Measurements from ENCODE around the gene ACSBG1. TPM values are rescaled to one million over a fixed set of nuclear protein-coding genes. Genes with fewer than 3 reads are reported as not detected.
"Not testable (repeated sequence)": the region's sequence is repeated elsewhere in the genome, so short reads cannot be mapped to it uniquely, and the experiment has no call there.

ACSBG1 gene
- total RNA-seq, 2 experiments from 2014 or later = 0.28 TPM; not detected in 1

DNA sequence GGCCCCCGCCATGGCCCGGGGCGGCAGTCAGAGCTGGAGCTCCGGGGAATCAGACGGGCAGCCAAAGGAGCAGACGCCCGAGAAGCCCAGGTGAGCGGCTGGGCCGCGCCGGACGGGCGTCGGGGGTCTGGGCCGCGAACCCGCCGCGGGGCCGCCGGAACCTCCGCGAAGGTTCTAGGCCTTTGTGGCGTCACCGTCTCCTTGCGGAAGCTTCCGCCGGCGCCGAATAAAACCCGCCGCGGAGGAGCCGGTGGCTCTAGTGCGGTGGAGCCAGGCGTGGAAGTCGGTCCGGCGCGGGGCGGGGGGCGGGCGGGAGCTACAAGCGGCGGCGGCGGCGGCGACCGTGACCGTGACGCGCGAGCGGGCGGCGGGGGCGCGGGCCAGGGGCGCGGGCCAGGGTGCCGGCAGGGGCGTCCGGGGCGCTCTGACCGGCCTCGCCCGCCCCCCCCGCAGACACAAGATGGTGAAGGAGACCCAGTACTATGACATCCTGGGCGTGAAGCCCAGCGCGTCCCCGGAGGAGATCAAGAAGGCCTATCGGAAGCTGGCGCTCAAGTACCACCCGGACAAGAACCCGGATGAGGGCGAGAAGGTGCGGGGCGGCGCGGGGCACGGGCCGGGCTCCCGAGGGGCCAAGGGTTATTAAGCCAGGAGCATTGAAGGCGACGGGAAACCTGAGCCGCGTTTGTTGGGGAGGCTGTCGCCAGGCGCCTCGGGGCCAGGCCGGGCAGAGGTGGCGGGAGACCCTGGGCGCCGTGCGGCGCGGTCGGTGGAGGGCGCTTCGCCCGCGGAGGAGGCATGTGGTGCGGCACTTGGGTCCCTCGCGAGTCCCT is 30.2 kb upstream of the ACSBG1 start, which contains the start of gene DNAJA4:
DNAJA4 (plus strand) TSS at position 259 of the 833 bp plus-strand sequence; CDS start at position 461, 202 bp downstream.
- Mint-ChIP-seq H3K27me3 (no peaks in the 10 kb centered on the region), H3K36me3 (peaks cover 3% of the 10 kb centered on the region), H3K4me1 (peaks cover 20% of the 10 kb centered on the region), H3K27ac (peak within 1 kb of the TSS; percentile 81), H3K4me3 (peak within 1 kb of the TSS; percentile 79), H3K9me3 (ENCODE audit: low read depth) (no peaks in the 10 kb centered on the region)
- ATAC-seq (peak; percentile 86), DNase-seq (peak; percentile 78)
- CTCF ChIA-PET = interaction anchor here (0.9 to 4.3 kb wide), 11 partner anchors 9 to 174 kb away, joined by 3 to 25 read pairs (median 4); partner anchors contain the start of genes IDH3A, IREB2 and SKIC8

GRCh38 chr15:78263907-78264303 is 29.5 kb upstream of the ACSBG1 start:
- CTCF ChIA-PET = interaction anchor here (0.9 to 4.3 kb wide), 8 partner anchors 8 to 174 kb away, joined by 3 to 25 read pairs (median 3); partner anchors contain the start of genes IDH3A, IREB2 and SKIC8
- DNase-seq = no peak
- peaks cover 3% of the 10 kb centered on the region for H3K36me3 Mint-ChIP-seq
- no peak for ATAC-seq
- no peaks in the 10 kb centered on the region for H3K27me3 Mint-ChIP-seq
- peaks cover 24% of the 10 kb centered on the region for H3K4me1 Mint-ChIP-seq
- H3K4me3 Mint-ChIP-seq = peak overlapping the region; percentile 50
- no peaks in the 10 kb centered on the region for H3K9me3 Mint-ChIP-seq (ENCODE audit: low read depth)
- H3K27ac Mint-ChIP-seq = peak overlapping the region; percentile 71

- Mint-ChIP-seq H3K9me3 (ENCODE audit: low read depth) (no peaks in the 10 kb centered on the region), H3K27ac (peak overlapping the region; percentile 7), H3K4me1 (peaks cover 24% of the 10 kb centered on the region), H3K27me3 (no peaks in the 10 kb centered on the region), H3K36me3 (peaks cover 1% of the 10 kb centered on the region), H3K4me3 (peak overlapping the region; percentile 20)
- DNase-seq = no peak
- CTCF ChIA-PET = interaction anchor here (1.2 to 4.3 kb wide), 6 partner anchors 8 to 145 kb away, joined by 3 to 25 read pairs (median 3); partner anchors contain the start of gene SKIC8
- ATAC-seq = no peak
Observed at GRCh38 chr15:78263351-78263781, 29.0 kb upstream of the ACSBG1 start.

- CTCF ChIA-PET = interaction anchor here (0.7 to 1.8 kb wide), 4 partner anchors 9 to 295 kb away, joined by 3 to 4 read pairs (median 3); no protein-coding TSS in a partner anchor
- H3K27ac Mint-ChIP-seq = no peak overlapping the region
- no peak for DNase-seq
- no peak for ATAC-seq
- H3K36me3 Mint-ChIP-seq = no peaks in the 10 kb centered on the region
- peaks cover 15% of the 10 kb centered on the region for H3K4me1 Mint-ChIP-seq
- no peaks in the 10 kb centered on the region for H3K27me3 Mint-ChIP-seq
- no peaks in the 10 kb centered on the region for H3K9me3 Mint-ChIP-seq (ENCODE audit: low read depth)
- no peak overlapping the region for H3K4me3 Mint-ChIP-seq
Observed at GRCh38 chr15:78261062-78261461, 26.7 kb upstream of the ACSBG1 start.

GRCh38 chr15:78260489-78260888 is 26.1 kb upstream of the ACSBG1 start:
- Mint-ChIP-seq H3K9me3 (ENCODE audit: low read depth) (no peaks in the 10 kb centered on the region), H3K27ac (no peak overlapping the region), H3K27me3 (no peaks in the 10 kb centered on the region), H3K4me1 (peaks cover 9% of the 10 kb centered on the region), H3K4me3 (no peak overlapping the region), H3K36me3 (no peaks in the 10 kb centered on the region)
- CTCF ChIA-PET = interaction anchor here (0.7 to 1.8 kb wide), 4 partner anchors 9 to 294 kb away, joined by 3 to 4 read pairs (median 3); no protein-coding TSS in a partner anchor
- DNase-seq (no peak), ATAC-seq (no peak)

- Mint-ChIP-seq H3K27me3 (no peaks in the 10 kb centered on the region), H3K4me1 (peaks cover 5% of the 10 kb centered on the region), H3K4me3 (no peak overlapping the region), H3K27ac (no peak overlapping the region), H3K9me3 (ENCODE audit: low read depth) (no peaks in the 10 kb centered on the region), H3K36me3 (no peaks in the 10 kb centered on the region)
- CTCF ChIA-PET = no interaction called here
- no peak for DNase-seq
- ATAC-seq = no peak
Observed at GRCh38 chr15:78259232-78259631, 24.9 kb upstream of the ACSBG1 start.

DNA sequence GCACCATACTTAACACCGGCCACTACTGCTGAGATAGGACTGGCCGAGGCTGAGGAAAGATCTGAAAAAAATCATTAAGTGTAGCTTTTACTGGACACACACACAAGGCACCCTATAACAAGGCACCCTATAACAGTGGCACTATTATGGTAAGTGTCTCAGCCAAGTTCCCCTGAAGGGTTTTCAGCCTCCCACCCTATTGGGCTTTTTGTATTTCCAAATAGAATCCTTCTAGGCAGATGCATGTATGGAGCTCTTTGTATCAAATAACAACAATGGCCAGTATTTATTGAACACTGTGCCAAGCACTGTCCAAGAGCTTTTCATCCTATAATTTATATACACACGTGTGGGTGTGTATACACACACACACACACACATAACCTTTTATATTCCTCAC is 23.3 kb upstream of the ACSBG1 start:
- no peaks in the 10 kb centered on the region for H3K27me3 Mint-ChIP-seq
- H3K4me3 Mint-ChIP-seq = no peak overlapping the region
- peaks cover 3% of the 10 kb centered on the region for H3K4me1 Mint-ChIP-seq
- CTCF ChIA-PET = interaction anchor here (0.6 to 2.5 kb wide), 6 partner anchors 8 to 143 kb away, joined by 3 to 10 read pairs (median 4); no protein-coding TSS in a partner anchor
- DNase-seq (no peak), ATAC-seq (no peak)
- H3K9me3 Mint-ChIP-seq (ENCODE audit: low read depth) = no peaks in the 10 kb centered on the region
- H3K27ac Mint-ChIP-seq = no peak overlapping the region
- no peaks in the 10 kb centered on the region for H3K36me3 Mint-ChIP-seq

DNA sequence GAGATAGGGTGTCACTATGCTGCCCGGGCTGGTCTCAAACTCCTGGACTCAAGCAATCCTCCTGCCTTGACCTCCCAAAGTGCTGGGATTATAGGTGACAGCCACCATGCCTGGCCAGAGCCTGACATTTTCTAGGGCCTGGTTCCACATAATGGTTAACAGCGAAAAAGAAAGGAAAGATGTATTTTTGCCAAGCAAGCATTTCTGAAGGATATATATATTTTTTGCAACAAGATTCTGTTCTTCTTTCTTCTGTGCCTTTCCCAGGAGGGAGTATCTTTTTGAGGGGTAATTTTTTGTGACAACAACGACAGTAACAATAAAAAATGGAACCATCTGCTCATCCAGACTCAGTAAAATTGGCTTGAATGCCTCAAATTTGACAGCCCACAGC is 21.7 kb upstream of the ACSBG1 start:
- Mint-ChIP-seq H3K9me3 (ENCODE audit: low read depth) (no peaks in the 10 kb centered on the region), H3K36me3 (no peaks in the 10 kb centered on the region), H3K4me1 (peaks cover 3% of the 10 kb centered on the region), H3K27me3 (peaks cover 3% of the 10 kb centered on the region), H3K4me3 (no peak overlapping the region), H3K27ac (no peak overlapping the region)
- DNase-seq = no peak
- ATAC-seq = no peak
- CTCF ChIA-PET = interaction anchor here (1.2 kb wide), 3 partner anchors 8 to 15 kb away, joined by 3 to 4 read pairs (median 3); partner anchors contain the start of gene DNAJA4

DNA sequence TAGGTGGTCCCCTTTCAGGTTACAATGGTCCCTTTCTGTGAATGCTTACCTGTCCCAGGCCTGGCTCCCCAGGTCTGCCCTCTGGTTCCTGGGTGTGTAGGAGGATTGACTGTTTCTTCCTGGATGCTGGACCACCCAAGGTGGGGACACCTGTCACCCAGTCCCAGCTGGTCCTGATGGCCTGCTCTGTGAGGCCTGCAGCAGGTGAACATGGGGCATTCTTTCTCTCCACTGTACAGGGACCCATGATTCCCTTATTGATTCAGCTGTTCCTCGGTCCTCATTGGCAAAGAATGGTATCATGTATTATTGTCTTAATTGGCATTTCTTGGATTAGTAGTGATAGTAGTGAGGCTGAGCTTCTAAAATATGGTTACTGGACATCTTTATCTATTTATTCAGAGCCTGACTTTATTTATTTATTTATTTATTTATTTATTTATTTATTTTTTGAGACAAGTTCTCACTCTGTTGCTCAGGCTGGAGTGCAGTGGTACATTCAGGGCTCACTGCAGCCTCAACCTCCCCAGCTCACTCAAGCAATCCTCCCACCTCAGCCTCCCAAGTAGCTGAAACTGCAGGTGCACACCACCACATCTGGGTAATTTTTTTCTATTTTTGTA is 21.2 kb upstream of the ACSBG1 start:
- CTCF ChIA-PET = interaction anchor here (0.7 to 1.2 kb wide), 4 partner anchors 9 to 128 kb away, joined by 3 to 4 read pairs (median 4); partner anchors contain the start of gene DNAJA4
- DNase-seq = no peak
- peaks cover 3% of the 10 kb centered on the region for H3K27me3 Mint-ChIP-seq
- H3K36me3 Mint-ChIP-seq = no peaks in the 10 kb centered on the region
- no peak overlapping the region for H3K27ac Mint-ChIP-seq
- no peaks in the 10 kb centered on the region for H3K9me3 Mint-ChIP-seq (ENCODE audit: low read depth)
- no peak for ATAC-seq
- no peak overlapping the region for H3K4me3 Mint-ChIP-seq
- H3K4me1 Mint-ChIP-seq = peaks cover 3% of the 10 kb centered on the region

GRCh38 chr15:78251136-78251535 is 16.8 kb upstream of the ACSBG1 start:
- no peak for DNase-seq
- Mint-ChIP-seq H3K36me3 (no peaks in the 10 kb centered on the region), H3K4me1 (no peaks in the 10 kb centered on the region), H3K27me3 (peaks cover 3% of the 10 kb centered on the region), H3K9me3 (ENCODE audit: low read depth) (no peaks in the 10 kb centered on the region), H3K27ac (no peak overlapping the region), H3K4me3 (no peak overlapping the region)
- no peak for ATAC-seq
- CTCF ChIA-PET = interaction anchor here (1.8 to 2.2 kb wide), 2 partner anchors 9 to 10 kb away, joined by 4 to 6 read pairs; no protein-coding TSS in a partner anchor

DNA sequence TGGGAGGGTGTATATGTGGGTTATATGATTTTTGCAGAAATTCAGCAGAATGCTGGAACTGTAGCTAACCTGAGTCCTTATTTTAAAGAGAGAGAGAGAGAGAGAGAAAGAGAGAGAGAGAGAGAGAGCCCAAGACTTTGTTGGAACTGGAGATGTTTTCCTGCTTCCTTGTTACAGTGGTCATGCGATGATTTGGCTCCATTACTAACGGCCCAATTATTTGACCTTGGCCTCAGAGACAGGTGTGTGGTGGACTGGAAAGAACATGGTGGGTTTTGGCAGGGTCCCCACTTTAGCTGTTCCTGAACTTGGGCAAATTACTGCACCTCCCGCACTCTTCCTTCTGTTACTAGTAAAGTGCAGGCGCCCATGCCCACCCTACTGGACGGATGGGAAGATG is 14.8 kb upstream of the ACSBG1 start:
- no peak overlapping the region for H3K4me3 Mint-ChIP-seq
- CTCF ChIA-PET = no interaction called here
- no peaks in the 10 kb centered on the region for H3K9me3 Mint-ChIP-seq (ENCODE audit: low read depth)
- no peaks in the 10 kb centered on the region for H3K4me1 Mint-ChIP-seq
- no peak for DNase-seq
- peaks cover 3% of the 10 kb centered on the region for H3K27me3 Mint-ChIP-seq
- H3K36me3 Mint-ChIP-seq = no peaks in the 10 kb centered on the region
- ATAC-seq = no peak
- no peak overlapping the region for H3K27ac Mint-ChIP-seq

DNA sequence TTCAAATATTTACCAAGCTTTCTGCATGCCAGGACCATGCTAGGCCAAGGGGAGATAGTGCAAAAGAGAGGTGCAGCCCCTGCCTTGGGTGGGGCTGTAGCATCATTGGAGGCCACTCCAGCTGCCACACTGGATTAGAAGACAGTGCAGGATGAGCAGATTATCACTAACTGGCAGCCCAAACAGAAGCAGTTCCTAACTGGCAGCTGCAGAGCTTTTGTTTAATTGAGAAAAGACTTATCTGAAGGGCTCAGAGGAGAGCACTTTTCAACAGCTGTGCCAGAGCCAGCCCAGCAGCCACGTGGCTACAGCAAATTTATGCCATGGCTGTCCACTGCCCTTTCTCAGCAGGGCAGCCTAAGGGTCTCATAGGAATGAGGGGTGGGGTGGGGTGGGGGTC is 13.5 kb upstream of the ACSBG1 start:
- H3K27me3 Mint-ChIP-seq = peaks cover 3% of the 10 kb centered on the region
- H3K27ac Mint-ChIP-seq = no peak overlapping the region
- CTCF ChIA-PET = no interaction called here
- no peak for ATAC-seq
- DNase-seq = no peak
- no peak overlapping the region for H3K4me3 Mint-ChIP-seq
- no peaks in the 10 kb centered on the region for H3K36me3 Mint-ChIP-seq
- H3K4me1 Mint-ChIP-seq = no peaks in the 10 kb centered on the region
- no peaks in the 10 kb centered on the region for H3K9me3 Mint-ChIP-seq (ENCODE audit: low read depth)

DNA sequence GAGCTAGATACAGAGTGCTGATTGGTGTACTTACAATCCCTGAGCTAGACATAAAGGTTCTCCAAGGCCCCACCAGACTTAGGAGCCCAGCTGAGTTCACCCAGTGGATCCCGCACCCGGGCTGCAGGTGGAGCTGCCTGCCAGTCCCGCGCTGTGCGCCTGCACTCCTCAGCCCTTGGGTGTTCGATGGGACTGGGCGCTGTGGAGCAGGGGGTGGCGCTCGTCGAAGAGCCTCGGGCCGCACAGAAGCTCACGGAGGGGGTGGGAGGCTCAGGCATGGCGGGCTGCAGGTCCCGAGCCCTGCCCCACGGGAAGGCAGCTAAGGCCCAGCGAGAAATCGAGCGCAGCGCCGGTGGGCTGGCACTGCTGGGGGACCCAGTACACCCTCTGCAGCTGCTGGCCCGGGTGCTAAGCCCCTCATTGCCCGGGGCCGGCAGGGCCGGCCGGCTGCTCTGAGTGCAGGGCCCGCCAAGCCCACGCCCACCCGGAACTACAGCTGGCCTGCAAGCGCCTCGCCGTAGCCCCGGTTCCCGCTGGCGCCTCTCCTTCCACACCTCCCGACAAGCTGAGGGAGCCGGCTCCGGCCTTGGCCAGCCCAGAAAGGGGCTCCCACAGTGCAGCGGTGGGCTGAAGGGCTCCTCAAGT is 11.7 kb upstream of the ACSBG1 start:
- CTCF ChIA-PET = interaction anchor here (0.8 to 7.9 kb wide), 3 partner anchors 51 to 138 kb away, joined by 3 to 66 read pairs (median 9); partner anchors contain the start of gene CIB2
- not testable (repeated sequence) for H3K27ac Mint-ChIP-seq; H3K36me3 Mint-ChIP-seq; H3K9me3 Mint-ChIP-seq (ENCODE audit: low read depth); H3K4me3 Mint-ChIP-seq; ATAC-seq; H3K4me1 Mint-ChIP-seq; DNase-seq
- peaks cover 12% of the 10 kb centered on the region for H3K27me3 Mint-ChIP-seq

All from activated CD8-positive, alpha-beta memory T cell treated with anti-CD3 and anti-CD28 coated beads, Interleukin-2, amount 10 ng/mL, durations not matched to agents 7 days and 5 days (primary cell).